HG02852 (cell line): ENCODE data around the gene PNPLA7.
"Not testable (repeated sequence)": the region's sequence is repeated elsewhere in the genome, so short reads cannot be mapped to it uniquely, and the experiment has no call there.

Source experiments
- ATAC-seq: cut with Tn5 transposase; IDR thresholded peaks from one replicate; pipeline ENCODE4 v1.9.1; 2021; ENCODE audit warnings: mild to moderate bottlenecking, moderate library complexity; ENCODE audit not compliant: unreplicated experiment

The PNPLA7 gene

GRCh38 chr9:137550231-137550621 is at the start of gene PNPLA7:
Gene PNPLA7 (minus strand): TSS chr9:137550402. CDS start chr9:137550197, 205 bp downstream.
- no peak for ATAC-seq

- no peak for ATAC-seq
Measured at GRCh38 chr9:137598943-137599342, 48.7 kb upstream of the PNPLA7 start.

GRCh38 chr9:137596577-137596976 is 46.4 kb upstream of the PNPLA7 start:
- not testable (repeated sequence) for ATAC-seq

DNA sequence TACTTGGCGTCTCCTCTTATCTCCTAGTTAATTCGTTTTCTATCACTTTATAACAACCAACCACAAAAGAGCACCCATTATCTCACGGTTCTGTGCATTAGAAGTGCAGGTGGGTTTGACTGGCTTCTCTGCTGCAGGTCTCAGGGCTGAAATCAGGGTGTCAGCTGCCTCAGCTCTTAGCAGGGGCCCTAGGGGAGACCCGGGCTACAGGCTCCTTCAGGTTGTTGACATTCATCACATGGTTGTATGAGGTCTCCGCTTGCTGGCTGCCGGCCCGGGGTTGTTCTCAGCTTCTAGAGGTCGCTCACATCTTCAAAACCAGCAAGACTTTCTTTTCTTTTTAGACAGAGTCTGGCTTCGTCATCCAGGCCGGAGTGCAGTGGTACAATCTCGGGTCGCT is 43.0 kb upstream of the PNPLA7 start:
- ATAC-seq: no peak

- ATAC-seq: no peak
Measured at GRCh38 chr9:137592767-137593166, 42.6 kb upstream of the PNPLA7 start.

DNA sequence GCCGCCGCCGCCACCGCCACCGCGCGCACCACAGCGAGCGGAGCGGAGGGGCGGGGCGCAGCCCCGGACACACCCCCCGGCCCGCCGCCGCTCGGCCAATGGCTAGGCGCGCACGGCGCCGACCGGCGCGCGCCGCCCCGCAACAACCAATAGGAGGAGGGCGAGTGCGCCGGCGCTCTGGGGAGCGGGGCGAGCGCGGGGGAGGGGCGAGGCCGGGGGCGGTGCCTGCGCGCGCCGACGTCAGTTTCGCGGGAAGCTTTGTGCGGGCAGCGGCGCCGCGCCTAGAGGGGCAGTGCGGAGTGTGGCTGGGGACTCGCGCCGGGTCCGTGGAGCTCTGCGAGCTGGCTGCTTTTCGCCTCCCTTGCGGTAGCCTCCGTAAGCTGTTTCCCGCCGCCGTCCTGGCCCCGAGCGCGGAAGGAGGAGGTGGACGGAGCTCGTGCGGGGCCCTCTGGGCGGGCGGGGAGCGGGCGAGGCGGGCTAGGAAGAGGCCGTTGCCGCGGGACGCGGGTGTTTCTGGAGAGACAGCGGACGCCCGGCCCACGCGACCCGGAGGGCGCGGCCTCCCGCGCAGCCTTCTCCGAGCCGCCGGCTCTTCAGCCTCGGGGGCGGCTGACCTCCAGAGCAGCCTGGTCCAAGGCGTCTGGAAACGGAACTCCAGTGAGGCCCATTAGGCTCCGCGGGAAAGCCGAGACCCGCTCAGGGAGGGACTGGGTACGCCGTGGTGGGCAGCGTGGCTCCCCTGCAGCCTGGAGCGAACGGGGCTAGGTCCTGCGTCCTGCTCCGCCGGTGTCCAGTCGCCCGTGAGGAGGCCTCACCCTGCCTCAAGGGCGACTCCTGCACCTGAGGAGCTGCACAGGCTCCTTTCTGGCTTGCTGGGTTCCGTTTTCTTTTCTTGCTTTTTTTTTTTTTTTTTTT is 40.5 kb upstream of the PNPLA7 start, which contains the start of gene ZMYND19:
ZMYND19 (minus strand) TSS at position 44 of the 915 bp plus-strand sequence. CDS start 249 bp downstream, outside the sequence.
- peak; percentile 84 for ATAC-seq

- no peak for ATAC-seq
Measured at GRCh38 chr9:137590123-137590468, 39.9 kb upstream of the PNPLA7 start.

GRCh38 chr9:137589441-137590122 is 39.4 kb upstream of the PNPLA7 start:
- ATAC-seq: peak; percentile 8

GRCh38 chr9:137588891-137589290 is 38.7 kb upstream of the PNPLA7 start:
- no peak for ATAC-seq

DNA sequence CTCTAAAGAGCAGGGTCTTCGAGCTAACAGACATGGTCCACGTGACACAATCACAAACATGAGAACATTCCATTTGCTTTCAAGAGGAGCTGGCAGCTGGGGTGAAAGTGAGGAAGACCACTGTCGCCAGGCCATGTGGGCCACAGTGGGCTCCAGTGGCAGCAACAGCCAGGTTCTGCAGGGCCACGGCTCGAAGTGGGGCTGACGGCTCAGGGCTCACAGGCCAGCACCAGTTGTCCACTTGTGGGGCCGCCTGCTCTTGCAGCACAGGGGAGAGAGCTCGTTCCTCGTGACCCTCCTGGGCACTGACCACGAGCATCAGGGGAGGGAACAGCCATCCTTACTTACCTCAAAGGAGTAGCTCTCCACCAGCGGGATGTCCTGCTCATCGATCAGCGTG is 38.1 kb upstream of the PNPLA7 start:
- ATAC-seq: no peak

- no peak for ATAC-seq
Measured at GRCh38 chr9:137586854-137587253, 36.7 kb upstream of the PNPLA7 start.

DNA sequence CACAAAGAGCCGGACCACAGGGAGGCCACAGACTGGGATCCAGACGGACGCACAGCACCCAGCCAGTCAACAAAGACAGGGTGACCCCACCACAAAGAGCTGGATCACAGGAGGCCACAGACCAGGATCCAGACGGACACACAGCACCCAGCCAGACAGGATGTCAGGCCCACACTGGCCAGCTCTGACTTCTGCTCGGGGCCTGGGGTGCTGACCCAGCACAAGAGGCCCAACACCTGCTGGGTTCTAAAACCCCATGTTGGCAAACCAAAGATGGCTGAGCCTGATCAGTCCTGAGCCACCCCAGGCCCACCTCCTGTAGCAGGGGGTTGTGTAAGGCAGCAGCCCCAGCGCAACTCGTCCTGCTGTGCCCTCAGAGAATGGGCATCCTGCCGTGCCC is 33.8 kb upstream of the PNPLA7 start:
- ATAC-seq: no peak

GRCh38 chr9:137583347-137583746 is 33.1 kb upstream of the PNPLA7 start:
- no peak for ATAC-seq

GRCh38 chr9:137582286-137582860 is 32.2 kb upstream of the PNPLA7 start:
- ATAC-seq: no peak

- no peak for ATAC-seq
Measured at GRCh38 chr9:137581361-137582285, 31.4 kb upstream of the PNPLA7 start.

DNA sequence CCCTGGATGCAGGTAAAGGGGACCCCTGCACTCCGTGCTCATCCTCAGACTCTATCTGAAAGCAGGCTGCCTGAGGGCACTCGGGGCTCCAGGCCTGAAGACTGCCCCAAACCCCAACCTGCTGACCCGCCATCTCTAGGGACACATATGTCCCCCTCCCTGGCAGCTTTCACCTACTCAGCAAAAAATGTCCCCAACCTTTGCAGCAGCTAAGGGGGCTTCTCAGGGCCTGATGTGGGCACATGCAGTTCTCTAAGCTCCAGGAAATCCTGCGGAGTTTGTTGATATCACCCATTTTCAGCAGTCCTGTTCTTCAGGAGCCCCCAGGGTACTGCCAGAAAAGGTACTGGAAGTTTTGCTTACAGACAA is 30.7 kb upstream of the PNPLA7 start:
- ATAC-seq: no peak

GRCh38 chr9:137580209-137580953 is 30.2 kb upstream of the PNPLA7 start:
- ATAC-seq: no peak

GRCh38 chr9:137579259-137579604 is 29.0 kb upstream of the PNPLA7 start:
- no peak for ATAC-seq

GRCh38 chr9:137578518-137579258 is 28.5 kb upstream of the PNPLA7 start, which contains the start of gene DPH7:
Gene DPH7 (minus strand): TSS chr9:137578925. CDS start chr9:137578777, 148 bp downstream.
- ATAC-seq: peak; percentile 93
